Measurements from ENCODE around the gene TUBGCP2.

TUBGCP2 gene

DNA sequence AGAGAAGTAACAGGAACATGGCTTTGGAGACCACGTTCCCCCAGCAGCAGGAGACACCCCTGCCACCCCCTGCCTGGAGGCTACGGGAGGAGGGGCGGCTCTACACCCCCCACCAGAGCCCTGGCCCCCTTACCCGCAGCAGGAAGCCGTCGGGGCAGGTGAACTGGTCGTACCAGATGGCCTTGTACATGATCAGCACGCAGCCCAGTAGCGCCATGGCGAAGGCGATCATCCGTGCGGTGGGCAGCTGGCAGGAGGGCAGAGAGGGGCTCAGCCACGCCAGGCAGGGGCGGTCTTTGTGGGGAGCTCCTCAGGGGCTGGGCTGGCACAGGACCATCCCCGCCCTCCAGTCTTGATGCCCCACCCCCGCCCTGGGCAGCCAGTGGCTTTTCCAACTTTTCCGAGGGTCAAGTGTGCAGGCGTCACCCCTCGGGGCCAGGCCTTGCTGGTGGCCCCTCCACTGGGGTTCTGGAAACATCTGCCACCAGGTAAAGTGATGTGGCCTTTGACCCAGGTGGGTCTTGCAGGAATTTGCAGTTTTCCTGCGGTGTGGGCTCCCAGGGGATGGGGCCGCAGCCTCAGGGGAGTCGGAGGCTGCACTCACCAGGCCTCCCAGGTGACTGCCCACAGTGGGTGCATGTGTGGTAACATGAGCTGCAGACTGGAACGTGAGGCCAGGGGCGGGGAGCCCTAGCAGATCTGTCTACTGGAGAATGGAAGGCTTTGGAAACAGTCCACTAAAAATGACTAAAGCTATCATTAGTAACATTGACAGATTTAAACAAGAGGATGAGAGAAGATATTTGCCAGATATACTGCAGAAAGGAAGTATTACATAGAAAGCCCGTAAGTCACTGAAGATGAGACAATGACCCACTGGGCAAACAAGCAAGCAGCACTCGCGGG is 18.3 kb upstream of the TUBGCP2 start:
- no peak for TF ChIP-seq EZH2phosphoT487 (IDR thresholded peaks at IDR 0.05; ENCODE audit: borderline replicate concordance, low read length)
- TF ChIP-seq, protein P1, sequence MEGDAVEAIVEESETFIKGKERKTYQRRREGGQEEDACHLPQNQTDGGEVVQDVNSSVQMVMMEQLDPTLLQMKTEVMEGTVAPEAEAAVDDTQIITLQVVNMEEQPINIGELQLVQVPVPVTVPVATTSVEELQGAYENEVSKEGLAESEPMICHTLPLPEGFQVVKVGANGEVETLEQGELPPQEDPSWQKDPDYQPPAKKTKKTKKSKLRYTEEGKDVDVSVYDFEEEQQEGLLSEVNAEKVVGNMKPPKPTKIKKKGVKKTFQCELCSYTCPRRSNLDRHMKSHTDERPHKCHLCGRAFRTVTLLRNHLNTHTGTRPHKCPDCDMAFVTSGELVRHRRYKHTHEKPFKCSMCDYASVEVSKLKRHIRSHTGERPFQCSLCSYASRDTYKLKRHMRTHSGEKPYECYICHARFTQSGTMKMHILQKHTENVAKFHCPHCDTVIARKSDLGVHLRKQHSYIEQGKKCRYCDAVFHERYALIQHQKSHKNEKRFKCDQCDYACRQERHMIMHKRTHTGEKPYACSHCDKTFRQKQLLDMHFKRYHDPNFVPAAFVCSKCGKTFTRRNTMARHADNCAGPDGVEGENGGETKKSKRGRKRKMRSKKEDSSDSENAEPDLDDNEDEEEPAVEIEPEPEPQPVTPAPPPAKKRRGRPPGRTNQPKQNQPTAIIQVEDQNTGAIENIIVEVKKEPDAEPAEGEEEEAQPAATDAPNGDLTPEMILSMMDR (IDR thresholded peaks at IDR 0.05; ENCODE audit: low read depth, low read length, poor library complexity, severe bottlenecking) = no peak
- Histone ChIP-seq H4K20me1 (ENCODE audit: control insufficient read depth, insufficient read depth, low read depth, low read length) (no peaks in the 10 kb centered on the region), H3K9me3 (ENCODE audit: control insufficient read depth, insufficient read depth, low read length) (no peaks in the 10 kb centered on the region), H3K4me1 (ENCODE audit: control insufficient read depth, low read length) (peaks cover 11% of the 10 kb centered on the region), H3F3A (ENCODE audit: control insufficient read depth, insufficient read depth) (peaks cover 3% of the 10 kb centered on the region; the same call in 1 of the 2 replicates), H3K9me2 (replicated peaks; ENCODE audit: control insufficient read depth, low read length) (no peaks in the 10 kb centered on the region), H3K27ac (ENCODE audit: low read depth, low read length) (no peak overlapping the region), H3K4me3 (ENCODE audit: low read length) (no peak overlapping the region), H3K79me2 (ENCODE audit: control insufficient read depth, low read length) (no peaks in the 10 kb centered on the region), H3K4me2 (ENCODE audit: low read length) (no peak overlapping the region), H3K36me3 (ENCODE audit: control insufficient read depth, low read length) (no peaks in the 10 kb centered on the region), H3K27me3 (ENCODE audit: control insufficient read depth, low read length) (peaks cover 33% of the 10 kb centered on the region)

GRCh38 chr10:133326223-133326551 is 17.5 kb upstream of the TUBGCP2 start:
- no peak overlapping the region for H3K27ac ChIP-seq (ENCODE audit: low read depth, low read length)

DNA sequence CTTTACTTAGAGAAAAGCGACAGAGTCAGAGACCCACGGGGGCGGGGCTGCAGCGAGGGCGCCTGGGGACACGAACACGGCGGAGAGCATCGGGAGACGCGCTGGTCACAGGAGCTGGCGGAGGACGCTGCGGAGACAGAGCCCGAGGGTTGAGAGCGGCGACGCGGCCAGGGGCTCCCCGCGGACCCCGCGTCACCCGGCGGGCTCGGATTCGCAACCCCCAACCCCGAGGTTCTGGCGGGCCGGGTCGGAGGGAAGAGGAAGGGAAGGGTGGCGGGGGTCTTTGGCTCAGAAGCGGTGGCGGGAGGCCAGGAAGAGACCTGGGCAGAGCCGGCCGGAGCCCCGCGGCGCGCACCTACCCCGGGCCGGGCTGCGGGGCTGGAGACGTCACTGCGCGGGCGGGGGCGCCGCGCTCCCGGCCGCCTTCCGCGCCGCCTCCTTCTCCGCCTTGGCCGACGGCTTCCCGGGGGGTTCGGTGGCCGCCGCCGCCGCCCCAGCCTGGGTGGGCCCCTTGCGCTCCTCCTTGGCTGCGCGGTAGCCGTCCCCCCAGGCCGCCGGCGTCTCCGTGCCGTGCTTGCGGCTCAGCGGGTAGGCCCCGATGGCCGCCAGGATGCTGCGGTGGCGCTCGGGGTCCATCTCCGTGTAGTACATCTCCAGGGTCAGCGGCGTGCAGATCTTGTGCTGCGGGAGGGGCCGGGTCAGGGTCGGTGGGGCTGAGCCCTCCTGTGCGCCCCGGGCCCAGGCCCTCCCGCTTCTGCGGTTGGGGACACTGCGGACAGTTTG is 17.0 kb upstream of the TUBGCP2 start:
- Histone ChIP-seq H3K79me2 (ENCODE audit: control insufficient read depth, low read length) (no peaks in the 10 kb centered on the region), H3K9me3 (ENCODE audit: control insufficient read depth, insufficient read depth, low read length) (peaks cover 3% of the 10 kb centered on the region; the same call in 1 of the 2 replicates), H3F3A (ENCODE audit: control insufficient read depth, insufficient read depth) (peaks cover 3% of the 10 kb centered on the region; the same call in 1 of the 2 replicates), H3K36me3 (ENCODE audit: control insufficient read depth, low read length) (no peaks in the 10 kb centered on the region), H3K4me2 (ENCODE audit: low read length) (no peak overlapping the region), H3K27me3 (ENCODE audit: control insufficient read depth, low read length) (peaks cover 29% of the 10 kb centered on the region), H3K4me3 (ENCODE audit: low read length) (no peak overlapping the region), H3K9me2 (replicated peaks; ENCODE audit: control insufficient read depth, low read length) (no peaks in the 10 kb centered on the region), H3K4me1 (ENCODE audit: control insufficient read depth, low read length) (peaks cover 11% of the 10 kb centered on the region), H4K20me1 (ENCODE audit: control insufficient read depth, insufficient read depth, low read depth, low read length) (no peaks in the 10 kb centered on the region), H3K27ac (ENCODE audit: low read depth, low read length) (no peak overlapping the region)
- no peak for TF ChIP-seq EZH2phosphoT487 (IDR thresholded peaks at IDR 0.05; ENCODE audit: borderline replicate concordance, low read length)
- TF ChIP-seq, protein P1 (IDR thresholded peaks at IDR 0.05; ENCODE audit: low read depth, low read length, poor library complexity, severe bottlenecking) = no peak

More at GRCh38 chr10:133326223-133326551, 17.5 kb upstream of the TUBGCP2 start:
- no peaks in the 10 kb centered on the region for H3K79me2 ChIP-seq (ENCODE audit: control insufficient read depth, low read length)
- H3K4me2 ChIP-seq (ENCODE audit: low read length) = no peak overlapping the region
- H3F3A ChIP-seq (ENCODE audit: control insufficient read depth, insufficient read depth) = peaks cover 3% of the 10 kb centered on the region; the same call in 1 of the 2 replicates
- no peaks in the 10 kb centered on the region for H4K20me1 ChIP-seq (ENCODE audit: control insufficient read depth, insufficient read depth, low read depth, low read length)
- TF ChIP-seq EZH2phosphoT487 (IDR thresholded peaks at IDR 0.05; ENCODE audit: borderline replicate concordance, low read length) = no peak
- TF ChIP-seq, protein P1 (IDR thresholded peaks at IDR 0.05; ENCODE audit: low read depth, low read length, poor library complexity, severe bottlenecking) = no peak
- no peaks in the 10 kb centered on the region for H3K9me3 ChIP-seq (ENCODE audit: control insufficient read depth, insufficient read depth, low read length)
- no peaks in the 10 kb centered on the region for H3K36me3 ChIP-seq (ENCODE audit: control insufficient read depth, low read length)
- H3K4me3 ChIP-seq (ENCODE audit: low read length) = no peak overlapping the region
- H3K4me1 ChIP-seq (ENCODE audit: control insufficient read depth, low read length) = peaks cover 11% of the 10 kb centered on the region
- peaks cover 29% of the 10 kb centered on the region for H3K27me3 ChIP-seq (ENCODE audit: control insufficient read depth, low read length)
- no peaks in the 10 kb centered on the region for H3K9me2 ChIP-seq (replicated peaks; ENCODE audit: control insufficient read depth, low read length)
